ENCODE measurements around the gene COL11A2.
A peak's percentile ranks its signal among the peaks of the same experiment; 100 is the strongest.

Gene COL11A2

GRCh38 chr6:33176906-33177305, 15.4 kb downstream of the COL11A2 start:
- no peak for ATAC-seq
- TF ChIP-seq TSHZ2 (CRISPR knock-in tag; IDR thresholded peaks at IDR 0.05) (no peak), GLIS3 (CRISPR knock-in tag; IDR thresholded peaks at IDR 0.05) (no peak)

GRCh38 chr6:33175436-33176069, 16.7 kb downstream of the COL11A2 start:
- 0 out of 3 replicates have a peak, but pooled peaks have one; percentile 19 for ATAC-seq
- TF ChIP-seq ZFP30 (CRISPR knock-in tag; IDR thresholded peaks at IDR 0.05): no peak

GRCh38 chr6:33174784-33175183, 17.5 kb downstream of the COL11A2 start:
- no peak for TF ChIP-seq SNAI2 (CRISPR knock-in tag; IDR thresholded peaks at IDR 0.05)
- TF ChIP-seq RARB (CRISPR knock-in tag; IDR thresholded peaks at IDR 0.05): no peak
- no peak for TF ChIP-seq ESRRG (CRISPR knock-in tag; IDR thresholded peaks at IDR 0.05)
- no peak for TF ChIP-seq TCF4 (CRISPR knock-in tag; IDR thresholded peaks at IDR 0.05; ENCODE audit: borderline replicate concordance)
- no peak for TF ChIP-seq ZFP3 (CRISPR knock-in tag; IDR thresholded peaks at IDR 0.05)
- no peak for TF ChIP-seq ZNF70 (CRISPR knock-in tag; IDR thresholded peaks at IDR 0.05)
- no peak for TF ChIP-seq ISL1 (CRISPR knock-in tag; IDR thresholded peaks at IDR 0.05)
- TF ChIP-seq ZNF8 (CRISPR knock-in tag; IDR thresholded peaks at IDR 0.05): no peak
- no peak for ATAC-seq

GRCh38 chr6:33173535-33174180, 18.6 kb downstream of the COL11A2 start:
- no peak for ATAC-seq
- TF ChIP-seq ZFP30 (CRISPR knock-in tag; IDR thresholded peaks at IDR 0.05) (no peak), ZC3H10 (CRISPR knock-in tag; IDR thresholded peaks at IDR 0.05) (no peak), SNAI2 (CRISPR knock-in tag; IDR thresholded peaks at IDR 0.05) (no peak), ZNF8 (CRISPR knock-in tag; IDR thresholded peaks at IDR 0.05) (no peak), TCF4 (CRISPR knock-in tag; IDR thresholded peaks at IDR 0.05; ENCODE audit: borderline replicate concordance) (no peak)

GRCh38 chr6:33172688-33173534, 19.4 kb downstream of the COL11A2 start:
- ATAC-seq: peak; percentile 69
- TF ChIP-seq ZFP3 (CRISPR knock-in tag; IDR thresholded peaks at IDR 0.05) (no peak), ARNTL (CRISPR knock-in tag; IDR thresholded peaks at IDR 0.05; ENCODE audit: borderline replicate concordance, low read depth) (no peak), TOX (CRISPR knock-in tag; IDR thresholded peaks at IDR 0.05; ENCODE audit: borderline replicate concordance) (no peak), PATZ1 (CRISPR knock-in tag; IDR thresholded peaks at IDR 0.05; ENCODE audit: borderline replicate concordance) (no peak), CREB5 (CRISPR knock-in tag; IDR thresholded peaks at IDR 0.05; ENCODE audit: low read depth) (no peak), ZNF565 (CRISPR knock-in tag; conservative IDR thresholded peaks at IDR 0.05; ENCODE audit: low read depth) (no peak), SNAI2 (CRISPR knock-in tag; IDR thresholded peaks at IDR 0.05) (no peak), CSRNP3 (CRISPR knock-in tag; IDR thresholded peaks at IDR 0.05) (no peak), ESRRG (CRISPR knock-in tag; IDR thresholded peaks at IDR 0.05) (no peak), ZC3H10 (CRISPR knock-in tag; IDR thresholded peaks at IDR 0.05) (no peak), ZFP30 (CRISPR knock-in tag; IDR thresholded peaks at IDR 0.05) (no peak), GLIS3 (CRISPR knock-in tag; IDR thresholded peaks at IDR 0.05) (no peak), TSHZ2 (CRISPR knock-in tag; IDR thresholded peaks at IDR 0.05) (no peak), PPARA (CRISPR knock-in tag; IDR thresholded peaks at IDR 0.05; ENCODE audit: borderline replicate concordance) (no peak), RARB (CRISPR knock-in tag; IDR thresholded peaks at IDR 0.05) (no peak), CSDC2 (CRISPR knock-in tag; IDR thresholded peaks at IDR 0.05) (no peak), ISL1 (CRISPR knock-in tag; IDR thresholded peaks at IDR 0.05) (no peak), ZNF8 (CRISPR knock-in tag; IDR thresholded peaks at IDR 0.05) (no peak)

All from SK-N-SH treated with all-trans-retinoic acid at 6 μM for 48 hours (cell line).